Stomach (tissue), 9 donors: ENCODE results near the gene ARTN. TPM values are rescaled to one million over a fixed set of nuclear protein-coding genes. Genes with fewer than 3 reads are reported as not detected.

ENCODE experiments used
- DNase-seq, 2 donors: peaks; one replicate each; pipeline versions ENCODE4 v3.0.0 to v3.0.0-alpha.2; 2013 to 2019
- H3K27ac ChIP-seq, 5 donors: fragments of 200-600 bp in 4 of 5; sonication (generic) in 4 of 5; one replicate each; pipeline ENCODE4 v1.5.1; 2013 to 2019; ENCODE audit warnings: mild to moderate bottlenecking in 1 of 5, moderate library complexity in 1 of 5
- H3K27me3 ChIP-seq, 3 donors: fragments of 200-600 bp; sonication (generic); one replicate each; pipeline ENCODE4 v1.5.1; 2017 to 2019; ENCODE audit warnings: mixed run types in 1 of 3
- H3K36me3 ChIP-seq, 4 donors: fragments of 200-600 bp; sonication (generic); 1 replicate in 3 of 4; 2 replicates in 1 of 4; pipeline ENCODE4 v1.5.1; 2016 to 2019
- H3K4me1 ChIP-seq, 4 donors: fragments of 200-600 bp; sonication (generic); one replicate each; pipeline ENCODE4 v1.5.1; 2016 to 2019
- H3K4me3 ChIP-seq, 4 donors: fragments of 200-600 bp; sonication (generic) in 3 of 4; one replicate each; pipeline ENCODE4 v1.5.1; 2016 to 2019; ENCODE audit warnings: mild to moderate bottlenecking in 1 of 4
- H3K9me3 ChIP-seq, 4 donors: fragments of 200-600 bp; sonication (generic); one replicate each; pipeline ENCODE4 v1.5.1; 2016 to 2019
- CTCF ChIP-seq, 7 experiments: fragments of 450-650 bp in 4 of 7; fragments of 200-600 bp in 3 of 7; sonication (generic) in 3 of 7; IDR thresholded peaks; one replicate each; pipeline ENCODE4 v1.5.1; 2016 to 2019; ENCODE audit warnings: antibody characterized with exemption in 7 of 7, control low read depth in 2 of 7, mild to moderate bottlenecking in 1 of 7
- EP300 ChIP-seq: sonication (generic); formaldehyde crosslinking; IDR thresholded peaks from one replicate; pipeline ENCODE4 v1.6.1; 2017; ENCODE audit warnings: antibody characterized with exemption
- POLR2A ChIP-seq, 4 donors: fragments of 450-650 bp; IDR thresholded peaks; one replicate each; pipeline ENCODE4 v1.6.1; 2016; ENCODE audit warnings: antibody characterized with exemption in 4 of 4, control low read depth in 2 of 4, mild to moderate bottlenecking in 1 of 4, moderate library complexity in 1 of 4
- POLR2AphosphoS5 ChIP-seq, 3 donors: sonication (generic); formaldehyde crosslinking; IDR thresholded peaks; one replicate each; pipeline ENCODE4 v1.6.1; 2016; ENCODE audit warnings: antibody characterized with exemption in 3 of 3
- WGBS, 5 donors: extraction: QIAGEN DNeasy Blood & Tissue Kit in 3 of 5; methylation state at CpG; one replicate each; pipeline versions ENCODE4 v1.1.5 to v1.1.7; 2013 to 2018; 5-methylcytosine and 5-hydroxymethylcytosine counted together
- intact Hi-C: fragments of 100-400 bp; cut with DNase I; formaldehyde crosslinking; loops from one replicate; pipeline ENCODE4 v1.15.1; 2023; ENCODE audit warnings: low total_unique reads
- polyA plus RNA-seq, 3 donors: library from polyadenylated mRNA; stranded (reverse); fragments of 200-250 nt; gene quantifications; one replicate each; pipeline ENCODE4 v1.2.3, GENCODE V29; 2013
- total RNA-seq, 5 donors: library from RNA; depleted of rRNA; stranded (reverse); fragments of >200 nt; gene quantifications; one replicate each; pipeline versions ENCODE4 v1.1.0 to v1.2.3, GENCODE V29; 2014 to 2016
- donor health status: healthy with polysubstance abuse.
- donor health status: Bipolar disorder and iron deficiency.
- donor health status: healthy.

The ARTN gene
- total and polyA plus RNA-seq, 8 donors, result 0.44 to 4.8 (median 2.6) TPM; not detected in 4

GRCh38 chr1:43976045-43976444, 42.4 kb downstream of the ARTN start:
- Histone ChIP-seq H3K27ac (peak overlapping the region in 4 of 5 donors; percentile 90 to 97 (median 95)), H3K9me3 (no peaks in the 10 kb centered on the region), H3K36me3 (peaks cover 13 to 49% (median 39%) of the 10 kb centered on the region in 4 donors), H3K4me1 (peaks cover 51 to 73% (median 65%) of the 10 kb centered on the region in 4 donors), H3K4me3 (peak overlapping the region; percentile 63 to 84 (median 76)), H3K27me3 (no peaks in the 10 kb centered on the region)
- 60 to 71% (median 69%) methylated on average over 4 of the region's 4 CpGs for whole genome bisulfite sequencing, 5 donors
- no peak for DNase-seq
- TF ChIP-seq CTCF (IDR thresholded peaks at IDR 0.05), result no peak
- no peak for TF ChIP-seq POLR2A (IDR thresholded peaks at IDR 0.05)
- TF ChIP-seq POLR2AphosphoS5 (IDR thresholded peaks at IDR 0.05), result no peak
- no peak for TF ChIP-seq EP300
- intact Hi-C loops, result no loop called here

GRCh38 chr1:43976890-43977289, 43.3 kb downstream of the ARTN start:
- WGBS, 5 donors, result 87 to 96% (median 89%) methylated on average over 8 of the region's 8 CpGs
- Histone ChIP-seq H3K27ac (no peak overlapping the region), H3K27me3 (no peaks in the 10 kb centered on the region), H3K36me3 (peaks cover 13 to 47% (median 34%) of the 10 kb centered on the region in 4 donors), H3K4me1 (peaks cover 52 to 72% (median 65%) of the 10 kb centered on the region in 4 donors), H3K4me3 (peak overlapping the region in 2 of 4 donors; percentile 72 to 84), H3K9me3 (no peaks in the 10 kb centered on the region)
- intact Hi-C loops, result no loop called here
- DNase-seq, result no peak
- TF ChIP-seq CTCF (IDR thresholded peaks at IDR 0.05) (no peak), POLR2A (IDR thresholded peaks at IDR 0.05) (no peak), POLR2AphosphoS5 (IDR thresholded peaks at IDR 0.05) (no peak), EP300 (no peak)

DNA sequence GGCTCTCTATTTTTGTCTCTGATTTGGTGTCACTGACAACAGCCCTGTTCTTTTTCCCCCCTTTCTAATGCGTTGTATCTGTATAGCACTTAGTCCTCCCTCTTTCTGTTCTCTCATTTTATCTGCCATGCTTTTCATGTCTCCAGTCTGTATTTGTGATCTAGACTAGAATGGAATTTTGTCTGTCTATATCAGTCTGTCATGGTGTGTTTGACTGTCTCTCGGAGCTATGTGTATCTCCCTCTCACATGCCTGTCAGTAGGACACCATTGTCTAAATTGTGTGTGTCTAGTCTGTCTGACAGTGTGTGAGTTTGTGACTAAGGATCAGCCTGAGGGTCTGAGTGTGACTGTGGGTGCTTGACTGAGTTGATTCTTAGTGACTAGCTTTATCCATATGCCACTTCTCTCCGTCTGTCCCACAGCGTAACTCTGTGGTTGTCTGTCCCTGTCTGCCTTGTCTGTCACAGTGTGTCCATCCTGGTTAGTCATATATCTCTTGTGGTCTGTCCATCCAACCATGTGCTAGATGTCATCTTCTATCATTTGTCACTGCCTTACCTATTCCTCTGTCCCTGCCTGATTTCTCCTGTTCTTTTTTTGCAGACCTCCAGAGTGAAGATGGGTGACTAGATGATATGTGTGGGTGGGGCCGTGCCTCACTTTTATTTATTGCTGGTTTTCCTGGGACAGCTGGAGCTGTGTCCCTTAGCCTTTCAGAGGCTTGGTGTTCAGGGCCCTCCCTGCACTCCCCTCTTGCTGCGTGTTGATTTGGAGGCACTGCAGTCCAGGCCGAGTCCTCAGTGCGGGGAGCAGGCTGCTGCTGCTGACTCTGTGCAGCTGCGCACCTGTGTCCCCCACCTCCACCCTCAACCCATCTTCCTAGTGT, 44.0 kb downstream of the ARTN start:
- intact Hi-C loops, result no loop called here
- no peaks in the 10 kb centered on the region for H3K27me3 ChIP-seq
- peaks cover 52 to 71% (median 65%) of the 10 kb centered on the region in 4 donors for H3K4me1 ChIP-seq
- no peaks in the 10 kb centered on the region for H3K9me3 ChIP-seq
- H3K4me3 ChIP-seq, result peak overlapping the region in 1 of 4 donors; percentile 72
- no peak for TF ChIP-seq POLR2AphosphoS5 (IDR thresholded peaks at IDR 0.05)
- no peak for TF ChIP-seq EP300
- TF ChIP-seq CTCF (IDR thresholded peaks at IDR 0.05), result no peak
- no peak for TF ChIP-seq POLR2A (IDR thresholded peaks at IDR 0.05)
- no peak for DNase-seq
- H3K27ac ChIP-seq, result peak overlapping the region in 1 of 5 donors; percentile 70
- 81 to 86% (median 82%) methylated on average over 9 of the region's 9 CpGs for WGBS, 5 donors
- peaks cover 12 to 45% (median 26%) of the 10 kb centered on the region in 4 donors for H3K36me3 ChIP-seq

GRCh38 chr1:43978264-43978550, 44.6 kb downstream of the ARTN start:
- Histone ChIP-seq H3K36me3 (peaks cover 10 to 45% (median 24%) of the 10 kb centered on the region in 4 donors), H3K4me3 (peak overlapping the region in 2 of 4 donors; percentile 53 to 55), H3K4me1 (peaks cover 52 to 71% (median 65%) of the 10 kb centered on the region in 4 donors), H3K27me3 (no peaks in the 10 kb centered on the region), H3K27ac (peak overlapping the region in 1 of 5 donors; percentile 70), H3K9me3 (no peaks in the 10 kb centered on the region)
- whole genome bisulfite sequencing, 5 donors, result 45 to 59% (median 52%) methylated on average over 5 of the region's 5 CpGs
- no peak for DNase-seq
- intact Hi-C loops, result no loop called here
- TF ChIP-seq POLR2A (IDR thresholded peaks at IDR 0.05) (no peak), CTCF (IDR thresholded peaks at IDR 0.05) (no peak), EP300 (no peak), POLR2AphosphoS5 (IDR thresholded peaks at IDR 0.05) (no peak)
